IMR-90 (cell line): Measurements from ENCODE around the gene POU2AF2. TPM values are rescaled to one million over a fixed set of nuclear protein-coding genes. Genes with fewer than 3 reads are reported as not detected.

Source experiments
- ATAC-seq: fragments of 200-7000 bp; cut with Tn5 transposase; 2 replicates; pipeline ENCODE4 v1.9.1; 2020; ENCODE audit warnings: low read depth, mild to moderate bottlenecking, moderate library complexity
- BruUV-seq: library from RNA; stranded (reverse); fragments of 400-500 nt; replicated peaks from 2 replicates; lab custom pipeline; 2021; lab: Mats Ljungman, UMichigan
- CTCF ChIA-PET: fragments of 300-600 bp; formaldehyde crosslinking; extraction: SDS; loops from one replicate; lab custom pipeline; 2021; ENCODE audit warnings: antibody characterized with exemption; lab: Yijun Ruan, JAX
- POLR2A ChIA-PET: fragments of 300-600 bp; sonication (Branson Sonifier 250); formaldehyde crosslinking; loops from one replicate; lab custom pipeline; 2022; ENCODE audit warnings: antibody characterized with exemption; ENCODE audit not compliant: unreplicated experiment; lab: Charles Lee
- DNase-seq: peaks from one replicate; pipeline ENCODE4 v3.0.0; 2013
- H2AFZ ChIP-seq: replicated peaks from 2 replicates; pipeline ENCODE3; 2013; ENCODE audit warnings: low read length, mild to moderate bottlenecking; ENCODE audit not compliant: poor library complexity
- H2AK5ac ChIP-seq: 2 replicates; pipeline ENCODE4 v1.6.1; 2013; ENCODE audit warnings: low read depth, low read length, inconsistent platforms
- H2AK9ac ChIP-seq: replicated peaks from 2 replicates; pipeline ENCODE3; 2013; ENCODE audit warnings: mild to moderate bottlenecking, low read depth, low read length, moderate library complexity; ENCODE audit not compliant: poor library complexity
- H2BK120ac ChIP-seq: 2 replicates; pipeline ENCODE4 v1.6.1; 2013; ENCODE audit warnings: low read depth, low read length, inconsistent platforms
- H2BK15ac ChIP-seq: 3 replicates; pipeline ENCODE4 v1.6.1; 2013; ENCODE audit warnings: low read depth, low read length, inconsistent platforms
- H2BK20ac ChIP-seq: 2 replicates; pipeline ENCODE4 v1.6.1; 2013; ENCODE audit warnings: low read depth, mild to moderate bottlenecking, inconsistent platforms, low read length, moderate library complexity
- H2BK5ac ChIP-seq: 2 replicates; pipeline ENCODE4 v1.6.1; 2013; ENCODE audit warnings: mild to moderate bottlenecking, low read depth, low read length, inconsistent platforms; ENCODE audit not compliant: poor library complexity, severe bottlenecking
- H3K14ac ChIP-seq: replicated peaks from 2 replicates; pipeline ENCODE4 v1.6.1; 2013; ENCODE audit warnings: low read depth, low read length, inconsistent platforms
- H3K18ac ChIP-seq: 2 replicates; pipeline ENCODE4 v1.6.1; 2013; ENCODE audit warnings: low read depth, low read length, control low read depth
- H3K23ac ChIP-seq: 2 replicates; pipeline ENCODE4 v1.6.1; 2013; ENCODE audit warnings: low read depth, low read length, inconsistent platforms
- H3K27ac ChIP-seq: 2 replicates; pipeline ENCODE4 v1.5.1; 2013; ENCODE audit warnings: mild to moderate bottlenecking, control low read depth, low read length; ENCODE audit not compliant: insufficient read depth
- H3K27me3 ChIP-seq: 2 replicates; pipeline ENCODE4 v1.6.1; 2013; ENCODE audit warnings: low read length; ENCODE audit not compliant: control insufficient read depth, insufficient read depth
- H3K36me3 ChIP-seq: 2 replicates; pipeline ENCODE4 v1.6.1; 2013; ENCODE audit warnings: low read length, mixed read lengths; ENCODE audit not compliant: control insufficient read depth, insufficient read depth
- H3K4ac ChIP-seq: 2 replicates; pipeline ENCODE4 v1.6.1; 2013; ENCODE audit warnings: low read depth, low read length, inconsistent platforms
- H3K4me1 ChIP-seq: 2 replicates; pipeline ENCODE4 v1.6.1; 2013; ENCODE audit warnings: low read length, mixed read lengths; ENCODE audit not compliant: control insufficient read depth, insufficient read depth
- H3K4me2 ChIP-seq: 2 replicates; pipeline ENCODE4 v1.6.1; 2013; ENCODE audit warnings: low read depth, mild to moderate bottlenecking, control low read depth, low read length, moderate library complexity
- H3K4me3 ChIP-seq: 2 replicates; pipeline ENCODE4 v1.5.1; 2013; ENCODE audit warnings: low read depth, mild to moderate bottlenecking, control low read depth, low read length, moderate library complexity; ENCODE audit not compliant: insufficient read depth
- H3K56ac ChIP-seq: 2 replicates; pipeline ENCODE4 v1.6.1; 2013; ENCODE audit warnings: low read length, inconsistent platforms; ENCODE audit not compliant: insufficient read depth; ENCODE audit errors: extremely low read depth
- H3K79me1 ChIP-seq, 2 experiments: 2 replicates each; pipeline ENCODE4 v1.6.1; 2013; ENCODE audit warnings: low read length in 2 of 2, inconsistent platforms in 1 of 2, low read depth in 1 of 2
- H3K9ac ChIP-seq: 2 replicates; pipeline ENCODE4 v1.6.1; 2013; ENCODE audit warnings: low read depth, low read length, control low read depth
- H3K9me1 ChIP-seq: 2 replicates; pipeline ENCODE4 v1.6.1; 2013; ENCODE audit warnings: low read length, inconsistent platforms; ENCODE audit not compliant: insufficient read depth
- H3K9me3 ChIP-seq: 2 replicates; pipeline ENCODE4 v1.6.1; 2013; ENCODE audit warnings: low read length; ENCODE audit not compliant: control insufficient read depth, insufficient read depth
- H4K20me1 ChIP-seq: 2 replicates; pipeline ENCODE4 v1.6.1; 2013; ENCODE audit warnings: low read length, inconsistent platforms; ENCODE audit not compliant: insufficient read depth
- H4K5ac ChIP-seq: 2 replicates; pipeline ENCODE4 v1.6.1; 2013; ENCODE audit warnings: mild to moderate bottlenecking, low read depth, low read length, control low read depth
- H4K8ac ChIP-seq, 2 experiments: 2 replicates each; pipeline ENCODE4 v1.6.1; 2013; ENCODE audit warnings: low read depth in 2 of 2, low read length in 2 of 2, control low read depth in 1 of 2, inconsistent platforms in 1 of 2
- H4K91ac ChIP-seq: 2 replicates; pipeline ENCODE4 v1.6.1; 2013; ENCODE audit warnings: low read depth, low read length, inconsistent platforms; ENCODE audit not compliant: insufficient read depth
- FOS ChIP-seq: fragments of 150-350 bp; IDR thresholded peaks from 2 replicates; pipeline ENCODE4 v1.6.1; 2016; ENCODE audit warnings: low read depth, low read length
- WGBS, 2 experiments: methylation state at CpG; one replicate each; pipeline versions ENCODE4 v1.1.5 to v1.1.7; 2013; ENCODE audit warnings: missing lambda C conversion rate in 2 of 2; ENCODE audit not compliant: insufficient read length in 1 of 2; ENCODE audit errors: extremely low coverage in 2 of 2; 5-methylcytosine and 5-hydroxymethylcytosine counted together
- dilution Hi-C: fragments of 300-500 bp; cut with HindIII; formaldehyde crosslinking; loops from one replicate; pipeline ENCODE4 v1.14.3; 2018; ENCODE audit warnings: low sequenced_read_pairs; ENCODE audit not compliant: unreplicated experiment
- in situ Hi-C: fragments of 300-500 bp; cut with MboI; formaldehyde crosslinking; loops from 3 replicates; pipeline ENCODE4 v1.14.3; 2019; ENCODE audit warnings: low sequenced_read_pairs, inconsistent platforms, mixed read lengths
- intact Hi-C: fragments of 100-400 bp; cut with micrococcal nuclease; formaldehyde crosslinking; loops from 2 replicates; pipeline ENCODE4 v1.10.0; 2022
- polyA plus RNA-seq, 3 experiments: library from polyadenylated mRNA; depleted of rRNA; stranded (reverse); fragments of >200 nt; gene quantifications; 2 replicates each; pipeline ENCODE4 v1.2.3, GENCODE V29; 2012; ENCODE audit warnings: low replicate concordance in 1 of 3
- total RNA-seq: library from RNA; depleted of rRNA; stranded (reverse); fragments of >200 nt; gene quantifications from 2 replicates; pipeline ENCODE4 v1.2.3, GENCODE V29; 2012

Gene POU2AF2
- total and polyA plus RNA-seq, 2 of the 4 experiments (the other 2 are of a cell fraction): not detected

- intact Hi-C loops (no loop called here), dilution Hi-C loops (no loop called here), in situ Hi-C loops (no loop called here)
- Histone ChIP-seq H3K14ac (no peak overlapping the region), H2AK9ac (no peak overlapping the region), H2BK120ac (no peak overlapping the region), H3K9me1 (no peaks in the 10 kb centered on the region), H4K20me1 (no peaks in the 10 kb centered on the region), H2BK5ac (no peak overlapping the region), H3K9ac (no peak overlapping the region), H3K56ac (no peak overlapping the region), H3K36me3 (no peaks in the 10 kb centered on the region), H2AK5ac (no peak overlapping the region), H2BK15ac (no peak overlapping the region), H4K8ac (no peak overlapping the region), H2AFZ (no peak overlapping the region), H3K4me1 (no peaks in the 10 kb centered on the region), H4K91ac (no peak overlapping the region), H3K4ac (no peak overlapping the region), H3K9me3 (no peaks in the 10 kb centered on the region; the same call in 1 of the 2 replicates), H3K18ac (no peak overlapping the region), H3K4me2 (no peak overlapping the region), H4K5ac (no peak overlapping the region), H2BK20ac (no peak overlapping the region), H3K23ac (no peak overlapping the region), H3K27me3 (peaks cover 48% of the 10 kb centered on the region), H3K4me3 (no peak overlapping the region), H3K79me1 (no peaks in the 10 kb centered on the region), H3K27ac (no peak overlapping the region)
- POLR2A ChIA-PET: no interaction called here
- CTCF ChIA-PET: no interaction called here
- 59% methylated on average over 3 of the region's 5 CpGs; no CpG with 5 or more reads in 1 of the 2 experiments for WGBS, 2 experiments
- no peak for ATAC-seq
- no TSS peak for BruUV-seq
- DNase-seq: no peak
- TF ChIP-seq FOS: no peak
Measured at GRCh38 chr11:111253630-111254029, 8.1 kb downstream of the POU2AF2 start.
